CD4-positive, alpha-beta memory T cell (primary cell): Measurements from ENCODE around the gene TGFBR2. TPM values are rescaled to one million over a fixed set of nuclear protein-coding genes. Genes with fewer than 3 reads are reported as not detected.

Source experiments
- CTCF ChIA-PET: fragments of 350-600 bp; sonication (Branson Sonifier 250); formaldehyde crosslinking; loops from one replicate; lab custom pipeline; 2021; ENCODE audit warnings: inconsistent platforms; ENCODE audit not compliant: partially characterized antibody; lab: Charles Lee
- POLR2A ChIA-PET: fragments of 350-600 bp; sonication (Branson Sonifier 250); formaldehyde crosslinking; loops from one replicate; lab custom pipeline; 2021; ENCODE audit not compliant: partially characterized antibody; lab: Charles Lee
- DNase-seq, 5 donors: peaks; one replicate each; pipeline versions ENCODE4 v3.0.0 to v3.0.0-alpha.2; 2020 to 2022; ENCODE audit warnings: mixed read lengths in 1 of 5
- H3K27ac ChIP-seq: one replicate; pipeline ENCODE4 v1.7.0; 2013; ENCODE audit warnings: low read depth, low read length
- H3K27me3 ChIP-seq: 2 replicates; pipeline ENCODE4 v1.7.0; 2013; ENCODE audit warnings: mild to moderate bottlenecking, low read length, moderate library complexity; ENCODE audit not compliant: insufficient read depth
- H3K36me3 ChIP-seq: 2 replicates; pipeline ENCODE4 v1.7.0; 2013; ENCODE audit warnings: mild to moderate bottlenecking, low read length, moderate library complexity; ENCODE audit not compliant: insufficient read depth
- H3K4me1 ChIP-seq: 2 replicates; pipeline ENCODE4 v1.7.0; 2013; ENCODE audit warnings: mild to moderate bottlenecking, low read length, moderate library complexity; ENCODE audit not compliant: insufficient read depth
- H3K4me3 ChIP-seq, 2 donors: one replicate each; pipeline ENCODE4 v1.7.0; 2013; ENCODE audit warnings: low read length in 2 of 2, mild to moderate bottlenecking in 1 of 2
- H3K9me3 ChIP-seq, 2 donors: one replicate each; pipeline ENCODE4 v1.7.0; 2013; ENCODE audit warnings: low read length in 2 of 2, control low read depth in 1 of 2; ENCODE audit not compliant: control insufficient read depth in 1 of 2
- H3K27ac Mint-ChIP-seq, 7 donors: one replicate each; pipeline ENCODE4 v1.8.0; 2020 to 2021; ENCODE audit warnings: mixed read lengths in 7 of 7, mild to moderate bottlenecking in 6 of 7, inconsistent platforms in 3 of 7, moderate library complexity in 3 of 7
- H3K27me3 Mint-ChIP-seq, 2 donors: one replicate each; pipeline ENCODE4 v1.8.0; 2020 to 2021; ENCODE audit warnings: mixed read lengths in 2 of 2
- H3K36me3 Mint-ChIP-seq, 2 donors: one replicate each; pipeline ENCODE4 v1.8.0; 2020 to 2021; ENCODE audit warnings: mixed read lengths in 2 of 2, inconsistent platforms in 1 of 2, mild to moderate bottlenecking in 1 of 2
- H3K4me1 Mint-ChIP-seq, 4 donors: one replicate each; pipeline ENCODE4 v1.8.0; 2020 to 2021; ENCODE audit warnings: mixed read lengths in 4 of 4, mild to moderate bottlenecking in 1 of 4
- H3K4me3 Mint-ChIP-seq, 8 donors: one replicate each; pipeline ENCODE4 v1.8.0; 2020 to 2021; ENCODE audit warnings: mixed read lengths in 8 of 8, mild to moderate bottlenecking in 7 of 8, moderate library complexity in 6 of 8, inconsistent platforms in 3 of 8
- H3K9me3 Mint-ChIP-seq, 8 donors: one replicate each; pipeline ENCODE4 v1.8.0; 2020 to 2021; ENCODE audit warnings: mixed read lengths in 8 of 8, mild to moderate bottlenecking in 5 of 8, inconsistent platforms in 3 of 8, moderate library complexity in 1 of 8
- intact Hi-C: fragments of 100-400 bp; cut with micrococcal nuclease; formaldehyde crosslinking; loops from one replicate; pipeline ENCODE4 v1.15.1; 2023
- polyA plus RNA-seq, 2 donors: library from polyadenylated mRNA; unstranded; fragments of 300-500 nt; fragmentation: Illumina TruSeq; gene quantifications; one replicate each; pipeline ENCODE4 v1.2.3, GENCODE V29; 2021
- total RNA-seq, 2 experiments: library from RNA; stranded (reverse); gene quantifications; one replicate each; pipeline ENCODE4 v1.2.3, GENCODE V29; 2021

The TGFBR2 gene
- total and polyA plus RNA-seq, 4 experiments from 2014 or later = 58.7 to 110 (median 110) TPM

- intact Hi-C loops = no loop called here
- Histone ChIP-seq H3K27ac (peak overlapping the region; percentile 40), H3K4me3 (no peak overlapping the region), H3K9me3 (no peaks in the 10 kb centered on the region), H3K4me1 (peaks cover 98% of the 10 kb centered on the region), H3K36me3 (no peaks in the 10 kb centered on the region), H3K27me3 (no peaks in the 10 kb centered on the region)
- H3K36me3 Mint-ChIP-seq = peaks cover 19 to 34% of the 10 kb centered on the region in 2 donors
- ChIA-PET CTCF (interaction anchor here (0.9 to 9.0 kb wide), 4 partner anchors 10 to 41 kb away, joined by 3 to 75 read pairs (median 18); partner anchors contain the start of gene TGFBR2), POLR2A (interaction anchor here (1.0 to 18.1 kb wide), 9 partner anchors 9 to 49 kb away, joined by 3 to 290 read pairs (median 10); partner anchors contain the start of gene TGFBR2)
- peaks cover 87 to 100% (median 93%) of the 10 kb centered on the region in 4 donors for H3K4me1 Mint-ChIP-seq
- H3K27me3 Mint-ChIP-seq = no peaks in the 10 kb centered on the region
- no peak for DNase-seq
- H3K4me3 Mint-ChIP-seq = peak overlapping the region; percentile 27 to 77 (median 60)
- peaks cover 0 to 2% (median 0%) of the 10 kb centered on the region in 8 donors for H3K9me3 Mint-ChIP-seq
- peak overlapping the region; percentile 57 to 93 (median 87) for H3K27ac Mint-ChIP-seq
Observed at GRCh38 chr3:30617653-30618052, 11.3 kb downstream of the TGFBR2 start.

GRCh38 chr3:30618526-30618925 lies 12.1 kb downstream of the TGFBR2 start:
- Histone ChIP-seq H3K27me3 (no peaks in the 10 kb centered on the region), H3K9me3 (no peaks in the 10 kb centered on the region), H3K4me3 (peak overlapping the region in 1 of 2 donors; percentile 5), H3K4me1 (peaks cover 98% of the 10 kb centered on the region), H3K27ac (peak overlapping the region; percentile 40), H3K36me3 (no peaks in the 10 kb centered on the region)
- ChIA-PET CTCF (interaction anchor here (0.9 to 9.0 kb wide), 4 partner anchors 11 to 40 kb away, joined by 3 to 75 read pairs (median 18); partner anchors contain the start of gene TGFBR2), POLR2A (interaction anchor here (0.8 to 18.1 kb wide), 8 partner anchors 10 to 48 kb away, joined by 5 to 290 read pairs (median 9); partner anchors contain the start of gene TGFBR2)
- no peak for DNase-seq
- Mint-ChIP-seq H3K4me1 (peaks cover 83 to 99% (median 91%) of the 10 kb centered on the region in 4 donors), H3K27me3 (no peaks in the 10 kb centered on the region), H3K9me3 (no peaks in the 10 kb centered on the region), H3K27ac (peak overlapping the region; percentile 57 to 93 (median 89)), H3K36me3 (peaks cover 26 to 40% of the 10 kb centered on the region in 2 donors), H3K4me3 (peak overlapping the region; percentile 27 to 83 (median 64))
- intact Hi-C loops = no loop called here

GRCh38 chr3:30619318-30619717 lies 12.9 kb downstream of the TGFBR2 start:
- ChIA-PET POLR2A (interaction anchor here (1.4 to 18.1 kb wide), 7 partner anchors 11 to 46 kb away, joined by 4 to 290 read pairs (median 9); partner anchors contain the start of gene TGFBR2), CTCF (interaction anchor here (1.0 to 5.6 kb wide), 4 partner anchors 10 to 29 kb away, joined by 3 to 32 read pairs (median 7); partner anchors contain the start of gene TGFBR2)
- H3K4me3 ChIP-seq = peak overlapping the region in 1 of 2 donors; percentile 24
- H3K4me3 Mint-ChIP-seq = peak overlapping the region; percentile 10 to 83 (median 76)
- peaks cover 79 to 99% (median 89%) of the 10 kb centered on the region in 4 donors for H3K4me1 Mint-ChIP-seq
- H3K9me3 ChIP-seq = no peaks in the 10 kb centered on the region
- no peaks in the 10 kb centered on the region for H3K9me3 Mint-ChIP-seq
- H3K36me3 Mint-ChIP-seq = peaks cover 31 to 47% of the 10 kb centered on the region in 2 donors
- no peak for DNase-seq
- no peaks in the 10 kb centered on the region for H3K27me3 Mint-ChIP-seq
- H3K27ac Mint-ChIP-seq = peak overlapping the region; percentile 74 to 97 (median 92)
- intact Hi-C loops = no loop called here
- no peaks in the 10 kb centered on the region for H3K36me3 ChIP-seq
- peaks cover 98% of the 10 kb centered on the region for H3K4me1 ChIP-seq
- peak overlapping the region; percentile 40 for H3K27ac ChIP-seq
- no peaks in the 10 kb centered on the region for H3K27me3 ChIP-seq

GRCh38 chr3:30620402-30621360 lies 14.3 kb downstream of the TGFBR2 start:
- peak in 1 of 5 donors; percentile 51 for DNase-seq
- Mint-ChIP-seq H3K27ac (peak overlapping the region; percentile 74 to 97 (median 91)), H3K27me3 (no peaks in the 10 kb centered on the region), H3K9me3 (no peaks in the 10 kb centered on the region), H3K36me3 (peaks cover 35 to 51% of the 10 kb centered on the region in 2 donors), H3K4me1 (peaks cover 73 to 98% (median 85%) of the 10 kb centered on the region in 4 donors), H3K4me3 (peak overlapping the region; percentile 61 to 85 (median 77))
- ChIA-PET POLR2A (interaction anchor here (0.6 to 18.1 kb wide), 8 partner anchors 9 to 94 kb away, joined by 3 to 290 read pairs (median 8); partner anchors contain the start of gene TGFBR2), CTCF (interaction anchor here (0.6 to 5.6 kb wide), 7 partner anchors 9 to 73 kb away, joined by 3 to 32 read pairs (median 4); partner anchors contain the start of gene TGFBR2)
- H3K36me3 ChIP-seq = no peaks in the 10 kb centered on the region
- peaks cover 98% of the 10 kb centered on the region for H3K4me1 ChIP-seq
- H3K27ac ChIP-seq = peak overlapping the region; percentile 40
- H3K9me3 ChIP-seq = no peaks in the 10 kb centered on the region
- H3K27me3 ChIP-seq = no peaks in the 10 kb centered on the region
- intact Hi-C loops = loop anchor here (1.0 kb wide), 1 partner anchor 9 kb away; no protein-coding TSS in a partner anchor
- H3K4me3 ChIP-seq = peak overlapping the region in 1 of 2 donors; percentile 0

- Histone ChIP-seq H3K27me3 (no peaks in the 10 kb centered on the region), H3K27ac (peak overlapping the region; percentile 40), H3K4me1 (peaks cover 98% of the 10 kb centered on the region), H3K4me3 (peak overlapping the region in 1 of 2 donors; percentile 28), H3K36me3 (no peaks in the 10 kb centered on the region), H3K9me3 (no peaks in the 10 kb centered on the region)
- Mint-ChIP-seq H3K4me1 (peaks cover 75 to 98% (median 86%) of the 10 kb centered on the region in 4 donors), H3K36me3 (peaks cover 44 to 59% of the 10 kb centered on the region in 2 donors), H3K27ac (peak overlapping the region; percentile 38 to 92 (median 90)), H3K4me3 (peak overlapping the region; percentile 26 to 86 (median 70)), H3K9me3 (no peaks in the 10 kb centered on the region), H3K27me3 (no peaks in the 10 kb centered on the region)
- POLR2A ChIA-PET = interaction anchor here (0.6 to 6.9 kb wide), 8 partner anchors 8 to 94 kb away, joined by 3 to 139 read pairs (median 8); partner anchors contain the start of gene TGFBR2
- intact Hi-C loops = no loop called here
- CTCF ChIA-PET = interaction anchor here (1.8 to 2.0 kb wide), 2 partner anchors 8 to 10 kb away, joined by 4 to 10 read pairs; no protein-coding TSS in a partner anchor
- no peak for DNase-seq
Observed at GRCh38 chr3:30621576-30621975, 15.2 kb downstream of the TGFBR2 start.

GRCh38 chr3:30622047-30622545 lies 15.7 kb downstream of the TGFBR2 start:
- intact Hi-C loops = no loop called here
- Mint-ChIP-seq H3K4me1 (peaks cover 74 to 98% (median 86%) of the 10 kb centered on the region in 4 donors), H3K27ac (peak overlapping the region; percentile 38 to 92 (median 90)), H3K36me3 (peaks cover 47 to 62% of the 10 kb centered on the region in 2 donors), H3K9me3 (no peaks in the 10 kb centered on the region), H3K27me3 (no peaks in the 10 kb centered on the region), H3K4me3 (peak overlapping the region; percentile 49 to 86 (median 72))
- Histone ChIP-seq H3K27me3 (no peaks in the 10 kb centered on the region), H3K27ac (peak overlapping the region; percentile 40), H3K4me1 (peaks cover 98% of the 10 kb centered on the region), H3K4me3 (peak overlapping the region in 1 of 2 donors; percentile 28), H3K36me3 (no peaks in the 10 kb centered on the region), H3K9me3 (no peaks in the 10 kb centered on the region)
- ChIA-PET POLR2A (interaction anchor here (1.0 to 4.0 kb wide), 11 partner anchors 8 to 42 kb away, joined by 3 to 36 read pairs (median 7); partner anchors contain the start of gene TGFBR2), CTCF (interaction anchor here (1.4 to 2.1 kb wide), 3 partner anchors 11 to 72 kb away, joined by 4 to 11 read pairs (median 6); no protein-coding TSS in a partner anchor)
- DNase-seq = no peak
